Myocyte (in vitro differentiated cells): ENCODE results near the gene CLEC19A. TPM values are rescaled to one million over a fixed set of nuclear protein-coding genes. Genes with fewer than 3 reads are reported as not detected.

Experiments used
- DNase-seq: peaks from one replicate; pipeline ENCODE4 v3.0.0-alpha.2; 2012; ENCODE audit warnings: low read depth
- polyA plus RNA-seq: library from polyadenylated mRNA; unstranded; fragments of >200 nt; gene quantifications from one replicate; pipeline ENCODE4 v1.2.1, GENCODE V29; 2012; ENCODE audit warnings: missing spikeins
- total RNA-seq: library from RNA; depleted of rRNA; stranded (reverse); fragments of >200 nt; gene quantifications from 2 replicates; pipeline ENCODE4 v1.2.3, GENCODE V29; 2014

CLEC19A gene
- total RNA-seq, result not detected in 2 replicates
- 0.14 TPM for polyA plus RNA-seq

GRCh38 chr16:19285431-19285830 is at the start of gene CLEC19A:
Gene CLEC19A (plus strand): TSS chr16:19285731. CDS start chr16:19285852, 121 bp downstream.
- no peak for DNase-seq

GRCh38 chr16:19235886-19236285 is 49.6 kb upstream of the CLEC19A start:
- DNase-seq, result no peak

- DNase-seq, result no peak
Measured at GRCh38 chr16:19236561-19237209, 48.8 kb upstream of the CLEC19A start.

- no peak for DNase-seq
Measured at GRCh38 chr16:19238406-19238805, 47.1 kb upstream of the CLEC19A start.

- no peak for DNase-seq
Measured at GRCh38 chr16:19239511-19240155, 45.9 kb upstream of the CLEC19A start.

GRCh38 chr16:19240494-19240893 is 45.0 kb upstream of the CLEC19A start:
- DNase-seq, result no peak

GRCh38 chr16:19241512-19241911 is 44.0 kb upstream of the CLEC19A start:
- DNase-seq, result no peak

GRCh38 chr16:19242186-19242585 is 43.3 kb upstream of the CLEC19A start:
- no peak for DNase-seq

GRCh38 chr16:19242987-19243575 is 42.5 kb upstream of the CLEC19A start:
- no peak for DNase-seq

- DNase-seq, result peak; percentile 3
Measured at GRCh38 chr16:19245326-19245925, 40.1 kb upstream of the CLEC19A start.

GRCh38 chr16:19252904-19253303 is 32.6 kb upstream of the CLEC19A start:
- no peak for DNase-seq

GRCh38 chr16:19254611-19255010 is 30.9 kb upstream of the CLEC19A start:
- no peak for DNase-seq

- no peak for DNase-seq
Measured at GRCh38 chr16:19264123-19264673, 21.3 kb upstream of the CLEC19A start.

- no peak for DNase-seq
Measured at GRCh38 chr16:19265380-19265930, 20.1 kb upstream of the CLEC19A start.

GRCh38 chr16:19266774-19267173 is 18.8 kb upstream of the CLEC19A start:
- DNase-seq, result no peak

- DNase-seq, result no peak
Measured at GRCh38 chr16:19269098-19269497, 16.4 kb upstream of the CLEC19A start.

GRCh38 chr16:19274165-19274797 is 11.2 kb upstream of the CLEC19A start:
- no peak for DNase-seq

- no peak for DNase-seq
Measured at GRCh38 chr16:19278403-19278802, 7.1 kb upstream of the CLEC19A start.

GRCh38 chr16:19281246-19281645 is 4.3 kb upstream of the CLEC19A start:
- no peak for DNase-seq

GRCh38 chr16:19282101-19282500 is 3.4 kb upstream of the CLEC19A start:
- DNase-seq, result no peak

GRCh38 chr16:19283637-19284036 is 1.9 kb upstream of the CLEC19A start:
- no peak for DNase-seq
